ENCODE data around the gene AADACL3.
"Not testable (repeated sequence)": the region's sequence is repeated elsewhere in the genome, so short reads cannot be mapped to it uniquely, and the experiment has no call there.

AADACL3 gene

GRCh38 chr1:12714710-12715475 lies 1.0 kb upstream of the AADACL3 start:
- no peak for DNase-seq (ENCODE audit: low read depth)

GRCh38 chr1:12717301-12717838 lies 1.5 kb downstream of the AADACL3 start:
- no peak for DNase-seq (ENCODE audit: low read depth)

- no peak for DNase-seq (ENCODE audit: low read depth)
These were observed 6.7 kb downstream of the AADACL3 start for GRCh38 chr1:12722626-12723025.

GRCh38 chr1:12728391-12728790 lies 12.5 kb downstream of the AADACL3 start:
- DNase-seq (ENCODE audit: low read depth): no peak

- DNase-seq (ENCODE audit: low read depth): no peak
These were observed 14.2 kb downstream of the AADACL3 start for GRCh38 chr1:12730156-12730555.

GRCh38 chr1:12731084-12731483 lies 15.2 kb downstream of the AADACL3 start:
- DNase-seq (ENCODE audit: low read depth): not testable (repeated sequence)

GRCh38 chr1:12734651-12735050 lies 18.7 kb downstream of the AADACL3 start:
- no peak for DNase-seq (ENCODE audit: low read depth)

- no peak for DNase-seq (ENCODE audit: low read depth)
These were observed 23.0 kb downstream of the AADACL3 start for GRCh38 chr1:12738934-12739333.

- no peak for DNase-seq (ENCODE audit: low read depth)
These were observed 23.7 kb downstream of the AADACL3 start for GRCh38 chr1:12739613-12740012.

GRCh38 chr1:12741946-12742345 lies 26.0 kb downstream of the AADACL3 start:
- DNase-seq (ENCODE audit: low read depth): no peak

- no peak for DNase-seq (ENCODE audit: low read depth)
These were observed 29.4 kb downstream of the AADACL3 start for GRCh38 chr1:12745126-12745991.

GRCh38 chr1:12745992-12746323 lies 30.0 kb downstream of the AADACL3 start, which contains the start of gene CFAP107:
TSS of gene CFAP107 (plus strand) at chr1:12746200. CDS start at chr1:12746431, 231 bp downstream.
- no peak for DNase-seq (ENCODE audit: low read depth)

GRCh38 chr1:12748778-12749355 lies 33.0 kb downstream of the AADACL3 start:
- no peak for DNase-seq (ENCODE audit: low read depth)

GRCh38 chr1:12754738-12755137 lies 38.8 kb downstream of the AADACL3 start:
- no peak for DNase-seq (ENCODE audit: low read depth)

GRCh38 chr1:12756273-12756672 lies 40.4 kb downstream of the AADACL3 start:
- no peak for DNase-seq (ENCODE audit: low read depth)

GRCh38 chr1:12756768-12757413 lies 41.0 kb downstream of the AADACL3 start:
- no peak for DNase-seq (ENCODE audit: low read depth)

- no peak for DNase-seq (ENCODE audit: low read depth)
These were observed 41.9 kb downstream of the AADACL3 start for GRCh38 chr1:12757836-12758235.

GRCh38 chr1:12760256-12760795 lies 44.4 kb downstream of the AADACL3 start:
- no peak for DNase-seq (ENCODE audit: low read depth)

GRCh38 chr1:12761781-12762180 lies 45.9 kb downstream of the AADACL3 start:
- no peak for DNase-seq (ENCODE audit: low read depth)

- no peak for DNase-seq (ENCODE audit: low read depth)
These were observed 46.9 kb downstream of the AADACL3 start for GRCh38 chr1:12762766-12763165.

- DNase-seq (ENCODE audit: low read depth): no peak
These were observed 47.6 kb downstream of the AADACL3 start for GRCh38 chr1:12763479-12763878.

GRCh38 chr1:12764016-12764415 lies 48.1 kb downstream of the AADACL3 start:
- DNase-seq (ENCODE audit: low read depth): no peak

Measured in stimulated activated CD8-positive, alpha-beta memory T cell treated with anti-CD3 and anti-CD28 coated beads, Interleukin-12 subunit alpha, Interleukin-12 subunit beta, amount 100 ng/mL, for 4 hours (primary cell).